Occipital lobe (tissue), 2 donors: Measurements from ENCODE around the gene STAT5B. TPM values are rescaled to one million over a fixed set of nuclear protein-coding genes. Genes with fewer than 3 reads are reported as not detected.
"Not testable (repeated sequence)": the region's sequence is repeated elsewhere in the genome, so short reads cannot be mapped to it uniquely, and the experiment has no call there.

Experiments used
- DNase-seq: peaks from one replicate; lab custom pipeline; 2025; lab: John Stamatoyannopoulos, UW
- total RNA-seq: library from RNA; depleted of rRNA; stranded (reverse); fragments of >200 nt; gene quantifications from one replicate; pipeline ENCODE4 v1.2.3, GENCODE V29; 2014

STAT5B gene
- total RNA-seq, 1 donor from 2014 or later: 20.7 TPM

DNA sequence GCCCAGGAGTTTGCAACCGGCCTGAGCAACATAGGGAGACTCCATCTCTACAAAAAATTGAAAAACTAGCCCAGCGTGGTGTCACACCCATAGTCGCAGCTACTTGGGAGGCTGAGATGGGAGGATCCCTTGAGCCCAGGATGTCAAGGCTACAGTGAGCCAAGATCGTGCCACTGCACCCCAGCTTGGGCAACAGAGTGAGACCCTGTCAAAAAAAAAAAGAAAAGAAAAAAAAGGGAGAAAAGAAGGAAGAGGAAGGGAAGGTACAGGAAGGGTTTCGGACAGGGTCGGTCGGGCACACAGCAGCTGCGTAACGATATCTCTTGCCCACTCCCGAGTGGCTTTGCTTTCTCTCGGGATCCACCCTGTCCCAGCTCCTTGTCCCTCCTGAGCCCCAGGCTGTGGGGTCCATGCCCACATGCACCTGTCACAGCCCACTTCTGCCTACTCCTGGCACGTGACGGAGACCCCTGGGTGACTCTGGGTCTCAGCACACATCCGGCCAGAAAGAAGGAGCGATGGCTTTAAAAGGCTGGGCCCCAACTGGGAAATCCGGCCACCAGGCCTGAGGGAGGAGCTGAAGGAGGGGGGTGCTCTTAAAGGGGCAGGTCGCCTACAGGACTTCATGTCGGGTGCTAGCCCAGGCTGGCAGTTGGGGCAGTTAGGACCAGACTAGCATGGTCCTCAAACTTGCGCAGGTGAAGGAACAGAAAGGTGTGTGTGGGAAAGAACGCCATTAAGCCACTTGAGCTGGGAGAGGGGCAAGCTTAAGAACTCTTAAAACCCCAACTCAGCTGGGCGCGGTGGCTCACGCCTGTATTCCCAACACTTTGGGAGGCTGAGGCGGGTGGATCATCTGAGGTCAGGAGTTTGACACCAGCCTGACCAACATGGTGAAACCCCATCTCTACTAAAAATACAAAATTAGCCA lies 82.0 kb downstream of the STAT5B start, which contains the start of gene GHDC:
TSS of gene GHDC (minus strand) at position 526 of the 931 bp plus-strand sequence. CDS start 913 bp downstream, outside the sequence.
- peak; percentile 80 for DNase-seq

DNA sequence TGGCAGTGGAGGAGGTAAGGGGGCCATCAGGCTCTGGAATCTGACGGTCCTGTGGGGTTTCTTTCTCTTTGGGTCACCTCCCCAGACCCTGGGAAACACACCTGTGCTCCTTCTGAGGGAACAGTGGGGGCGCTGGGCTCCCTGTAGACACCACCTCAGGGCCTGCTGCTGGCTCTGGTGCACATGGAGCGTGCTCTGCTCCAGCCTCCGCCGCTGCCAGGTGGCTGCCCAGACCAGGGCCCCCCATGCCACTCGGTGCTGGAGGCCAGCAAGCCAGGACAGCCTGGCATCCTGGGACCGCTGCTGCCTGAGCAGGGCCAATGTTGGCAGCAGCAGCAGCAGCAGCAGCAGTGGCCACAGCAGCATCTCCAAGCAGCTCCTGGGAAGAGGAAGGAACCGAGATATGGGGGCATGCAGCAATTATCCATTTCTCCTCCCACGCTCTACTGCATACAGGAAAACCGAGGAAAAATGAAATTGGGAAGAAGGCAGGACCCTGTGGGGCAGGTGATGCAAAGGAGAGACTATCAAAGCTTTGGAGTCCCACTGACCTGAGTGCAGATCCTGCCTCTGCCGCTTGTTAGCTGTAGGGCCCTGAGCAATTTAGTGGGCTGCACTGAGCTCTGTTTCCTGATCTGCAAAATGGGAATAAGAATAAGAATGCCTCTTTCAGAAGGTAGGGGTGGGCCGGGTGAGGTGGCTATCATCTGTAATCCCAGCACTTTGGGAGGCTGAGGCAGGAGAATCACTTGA lies 82.8 kb downstream of the STAT5B start:
- no peak for DNase-seq

DNA sequence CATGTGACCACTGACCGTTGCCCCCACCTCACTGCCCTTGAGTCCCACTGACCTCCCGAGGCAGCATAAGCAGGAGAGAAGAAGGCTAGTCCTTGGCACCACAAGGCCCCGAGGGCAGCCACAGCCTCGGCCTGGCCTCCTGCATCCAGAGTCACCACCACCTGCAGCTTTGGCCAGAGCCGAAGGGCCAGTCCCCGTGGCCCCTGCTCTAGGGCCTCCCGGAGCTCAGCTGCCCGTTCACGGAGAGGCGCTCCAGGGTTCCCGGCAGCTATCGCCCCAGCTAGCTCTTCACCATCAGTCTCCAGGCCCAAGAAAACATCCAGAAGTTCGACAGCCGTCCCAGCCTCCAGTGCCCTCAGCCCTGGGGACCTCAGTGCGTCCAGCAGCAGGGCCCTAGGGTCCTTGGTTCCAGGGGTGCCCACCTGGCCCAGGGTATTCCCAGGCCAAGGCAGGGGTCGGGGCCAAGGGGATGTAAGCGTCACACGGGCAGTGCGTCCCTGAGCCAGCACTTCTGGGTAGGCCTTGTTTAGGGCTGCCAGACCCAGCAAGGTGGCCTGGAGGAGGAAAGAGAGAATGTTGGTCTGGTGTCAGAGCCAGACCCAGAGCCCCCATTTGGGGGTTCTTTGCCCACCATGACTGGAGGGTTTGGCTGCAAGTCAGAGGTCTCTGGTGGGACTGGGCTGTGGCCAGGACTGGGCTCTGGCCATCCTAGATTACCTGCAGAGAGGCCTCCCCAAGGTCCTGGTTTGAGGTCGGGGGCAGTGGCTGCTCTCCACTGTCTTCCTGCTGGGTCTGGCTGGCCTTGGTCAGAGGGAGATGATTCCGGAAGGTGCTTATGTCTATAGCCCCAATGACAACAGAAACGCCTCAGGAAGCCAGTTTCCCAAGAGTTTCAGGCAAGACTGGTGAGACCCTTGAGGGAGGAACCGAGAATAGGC lies 83.7 kb downstream of the STAT5B start:
- DNase-seq: no peak

DNA sequence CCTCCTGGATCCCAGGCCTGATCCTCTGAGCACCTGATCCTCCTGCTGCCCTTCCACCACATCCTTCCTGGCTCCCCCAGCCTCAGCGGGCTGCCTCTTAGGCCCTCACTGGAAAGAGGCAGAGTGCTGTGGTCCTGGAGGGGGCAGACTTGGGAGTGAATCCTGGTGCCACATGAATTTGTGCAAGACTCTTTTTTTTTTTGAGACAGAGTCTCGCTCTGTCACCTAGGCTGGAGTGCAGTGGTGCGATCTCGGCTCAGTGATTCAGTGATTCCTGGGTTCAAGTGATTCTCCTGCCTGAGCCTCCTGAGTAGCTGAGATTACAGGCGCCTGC lies 84.9 kb downstream of the STAT5B start:
- no peak for DNase-seq

DNA sequence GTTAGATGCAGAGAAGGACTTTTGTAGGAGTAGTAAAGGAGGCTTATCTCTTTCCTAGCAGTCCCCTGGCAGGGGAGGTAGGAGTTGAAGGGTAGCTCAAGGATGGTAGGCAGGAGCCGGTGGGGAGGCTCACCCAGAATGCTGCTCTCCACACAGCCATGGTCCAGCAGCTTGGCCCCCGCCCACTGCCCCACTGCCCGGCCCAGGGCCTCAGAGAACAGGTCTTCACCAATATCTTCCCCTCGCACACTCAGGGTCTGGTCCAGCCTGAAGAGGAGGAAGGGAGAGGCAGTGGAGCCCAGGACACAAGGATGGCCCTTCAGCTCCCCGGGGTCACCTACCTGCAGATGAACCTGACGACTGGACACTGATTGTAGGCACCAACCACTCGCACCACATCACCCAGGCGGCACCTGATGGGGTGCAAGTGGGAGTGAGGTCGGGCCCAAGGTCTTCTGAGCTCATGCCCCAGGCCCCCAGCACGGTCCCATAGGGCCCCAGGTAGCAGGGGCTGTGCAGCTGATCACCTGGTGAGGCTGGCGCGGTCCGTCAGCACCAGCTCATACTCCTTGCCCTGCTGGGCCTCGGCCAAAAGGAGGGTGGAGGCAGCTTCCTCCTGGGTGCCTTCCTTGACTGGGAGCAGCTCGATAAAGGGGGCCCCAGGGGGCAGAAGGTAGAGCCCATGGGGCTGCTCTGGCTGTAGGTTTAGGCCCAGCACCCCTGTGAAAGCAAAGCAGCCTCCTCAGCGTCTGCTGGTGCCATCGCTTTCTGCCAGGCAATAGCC lies 85.5 kb downstream of the STAT5B start:
- DNase-seq: no peak

DNA sequence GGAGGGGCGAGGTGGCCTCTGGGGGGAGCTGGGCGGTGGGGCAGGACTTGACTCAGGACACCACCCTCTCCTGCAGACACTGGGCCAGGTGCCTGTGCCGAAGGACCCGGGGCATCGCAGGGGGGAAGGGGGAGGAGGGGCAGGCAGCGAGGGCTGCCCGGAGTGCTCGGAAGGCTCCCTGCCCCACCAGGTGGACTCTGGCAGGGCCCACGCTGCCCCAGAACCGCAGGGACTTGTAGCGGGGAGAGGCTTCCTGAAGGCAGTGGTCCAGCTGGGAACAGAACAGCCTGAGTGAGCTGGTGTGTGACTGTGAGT lies 86.6 kb downstream of the STAT5B start:
- DNase-seq: no peak

DNA sequence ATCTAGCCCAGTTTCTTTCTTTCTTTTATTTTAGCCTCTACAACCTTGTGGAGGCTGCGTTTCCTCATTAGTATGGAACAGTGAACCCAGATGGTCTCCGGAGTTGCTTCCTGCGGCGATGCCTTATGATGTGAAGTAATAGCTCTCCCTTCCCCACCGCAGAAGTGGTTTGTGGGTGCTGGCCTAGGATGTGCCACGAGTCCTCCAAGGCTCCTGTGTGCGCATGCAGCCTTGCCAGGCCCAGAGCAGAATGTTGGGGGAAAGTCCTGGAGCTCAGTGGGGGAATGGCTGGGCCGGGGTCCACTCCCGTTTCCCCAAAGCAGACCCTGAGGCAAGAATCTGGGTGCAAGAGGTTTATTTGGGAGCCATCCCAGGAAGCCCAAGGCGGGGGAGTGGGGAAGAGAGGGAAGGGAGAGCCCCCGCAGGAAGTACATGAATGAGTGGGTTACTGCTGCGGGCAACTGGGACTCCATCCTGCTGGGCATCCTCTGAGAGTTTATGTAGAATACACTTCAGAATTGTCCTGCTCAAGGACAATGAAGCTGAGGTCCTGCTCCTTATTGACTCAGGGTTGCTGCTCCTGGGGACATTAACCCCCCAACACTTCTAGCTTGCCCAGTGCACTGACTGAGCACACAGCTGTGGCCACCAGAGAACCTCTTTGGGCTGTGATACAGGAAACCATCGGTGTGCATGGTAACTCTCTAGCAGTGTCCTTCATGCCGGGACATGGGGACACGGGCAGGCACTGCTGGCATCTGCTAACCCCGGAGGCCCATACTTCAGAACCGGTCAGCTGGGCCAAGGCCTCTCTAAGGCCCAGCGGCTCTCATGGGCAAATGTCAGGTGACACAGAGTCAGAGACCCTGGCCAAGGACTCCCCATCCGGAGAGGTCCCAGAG lies 87.2 kb downstream of the STAT5B start:
- DNase-seq: no peak

DNA sequence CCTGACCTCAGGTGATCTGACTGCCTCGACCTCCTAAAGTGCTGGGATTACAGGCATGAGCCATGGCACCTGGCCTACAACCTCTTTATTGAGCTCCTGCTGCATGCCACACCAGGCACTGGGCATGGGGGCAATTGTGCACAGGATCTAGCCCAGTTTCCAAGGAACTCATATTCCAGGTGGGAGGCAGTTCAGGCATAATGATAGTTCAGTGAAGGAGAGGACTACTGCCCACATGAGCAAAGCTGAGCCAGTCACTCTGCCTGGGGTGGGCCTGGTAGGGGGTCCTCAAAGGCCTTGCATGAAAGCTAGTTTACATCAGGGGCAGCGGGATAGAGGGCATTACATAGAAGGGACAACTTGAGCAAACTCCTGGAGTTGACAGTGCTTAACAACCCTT lies 88.4 kb downstream of the STAT5B start:
- DNase-seq: no peak

DNA sequence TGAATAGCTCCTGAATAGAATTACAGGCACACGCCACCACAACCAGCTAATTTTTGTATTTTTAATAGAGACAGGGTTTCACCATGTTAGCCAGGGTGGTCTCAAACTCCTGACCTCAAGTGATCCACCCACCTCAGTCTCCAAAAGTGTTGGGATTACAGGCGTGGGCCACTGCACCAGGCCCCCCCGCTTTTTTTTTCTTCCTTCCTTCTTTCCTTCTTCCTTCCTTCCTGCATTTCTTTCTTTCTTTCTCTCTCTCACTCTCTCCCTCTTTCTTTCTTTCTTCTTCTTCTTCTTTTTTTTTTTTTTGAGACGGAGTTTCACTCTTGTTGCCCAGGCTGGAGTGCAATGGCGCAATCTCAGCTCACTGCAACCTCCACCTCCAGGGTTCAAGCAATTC lies 90.0 kb downstream of the STAT5B start:
- not testable (repeated sequence) for DNase-seq

DNA sequence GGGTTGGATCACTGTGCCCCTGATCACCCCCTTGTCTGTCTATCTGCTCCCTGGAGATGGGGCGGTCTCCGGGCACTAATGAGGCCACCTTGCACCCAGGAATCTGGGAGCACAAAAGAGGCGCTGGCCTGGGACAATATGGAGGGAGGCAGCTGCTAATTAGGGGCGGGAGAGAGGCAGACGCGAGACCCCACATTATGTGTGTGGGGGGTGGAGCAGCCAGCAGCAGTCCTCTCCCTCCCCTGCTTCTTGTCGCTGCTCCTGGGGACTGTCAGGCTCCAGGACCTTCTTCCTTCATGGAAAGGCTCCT lies 90.6 kb downstream of the STAT5B start:
- DNase-seq: no peak

DNA sequence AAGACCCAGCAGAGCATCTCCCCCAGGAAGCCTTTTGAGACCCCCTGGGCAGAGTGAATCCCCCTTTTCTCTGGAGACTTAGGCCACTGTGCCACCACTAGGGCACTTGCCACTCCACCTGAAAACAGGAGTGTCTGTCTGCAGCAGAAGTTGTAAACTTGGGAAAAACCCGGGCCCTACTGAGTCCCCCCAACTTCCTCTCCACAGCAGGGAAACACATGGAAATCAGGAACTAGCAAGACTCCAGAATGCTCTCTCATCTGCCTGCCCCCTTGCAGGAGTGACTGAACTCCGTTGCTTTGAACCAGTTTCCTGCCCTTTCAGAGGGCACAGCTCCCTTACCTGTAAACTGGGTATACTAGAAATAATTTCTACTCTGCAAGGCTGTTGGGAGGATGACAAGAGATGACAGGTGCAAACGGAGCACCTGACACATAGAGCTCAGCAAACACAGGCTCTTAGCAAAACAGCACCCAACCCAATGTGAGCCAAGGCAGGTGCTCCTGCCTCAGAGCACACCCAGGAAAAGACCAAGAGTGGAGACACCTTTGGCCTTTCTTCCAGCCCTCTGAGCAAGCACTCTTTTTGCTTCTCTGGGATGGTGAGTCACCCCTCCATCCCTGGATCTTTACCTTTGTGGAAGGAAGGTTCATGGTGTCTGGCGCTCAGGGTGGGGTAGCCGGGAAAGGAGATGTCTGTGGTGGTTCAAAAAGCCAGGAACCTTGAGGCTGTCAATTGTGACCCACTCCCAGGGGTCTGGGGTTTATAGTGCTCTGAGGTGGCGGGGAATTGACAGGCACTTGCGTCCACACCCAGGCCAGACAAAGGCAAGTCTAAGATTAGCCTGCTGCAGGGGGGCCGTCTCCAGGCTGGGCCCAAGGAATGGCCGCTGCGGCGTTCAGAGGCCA lies 91.2 kb downstream of the STAT5B start, which contains the start of gene HCRT:
TSS of gene HCRT (minus strand) at position 740 of the 908 bp plus-strand sequence. CDS start at position 653, 87 bp downstream.
- DNase-seq: no peak

DNA sequence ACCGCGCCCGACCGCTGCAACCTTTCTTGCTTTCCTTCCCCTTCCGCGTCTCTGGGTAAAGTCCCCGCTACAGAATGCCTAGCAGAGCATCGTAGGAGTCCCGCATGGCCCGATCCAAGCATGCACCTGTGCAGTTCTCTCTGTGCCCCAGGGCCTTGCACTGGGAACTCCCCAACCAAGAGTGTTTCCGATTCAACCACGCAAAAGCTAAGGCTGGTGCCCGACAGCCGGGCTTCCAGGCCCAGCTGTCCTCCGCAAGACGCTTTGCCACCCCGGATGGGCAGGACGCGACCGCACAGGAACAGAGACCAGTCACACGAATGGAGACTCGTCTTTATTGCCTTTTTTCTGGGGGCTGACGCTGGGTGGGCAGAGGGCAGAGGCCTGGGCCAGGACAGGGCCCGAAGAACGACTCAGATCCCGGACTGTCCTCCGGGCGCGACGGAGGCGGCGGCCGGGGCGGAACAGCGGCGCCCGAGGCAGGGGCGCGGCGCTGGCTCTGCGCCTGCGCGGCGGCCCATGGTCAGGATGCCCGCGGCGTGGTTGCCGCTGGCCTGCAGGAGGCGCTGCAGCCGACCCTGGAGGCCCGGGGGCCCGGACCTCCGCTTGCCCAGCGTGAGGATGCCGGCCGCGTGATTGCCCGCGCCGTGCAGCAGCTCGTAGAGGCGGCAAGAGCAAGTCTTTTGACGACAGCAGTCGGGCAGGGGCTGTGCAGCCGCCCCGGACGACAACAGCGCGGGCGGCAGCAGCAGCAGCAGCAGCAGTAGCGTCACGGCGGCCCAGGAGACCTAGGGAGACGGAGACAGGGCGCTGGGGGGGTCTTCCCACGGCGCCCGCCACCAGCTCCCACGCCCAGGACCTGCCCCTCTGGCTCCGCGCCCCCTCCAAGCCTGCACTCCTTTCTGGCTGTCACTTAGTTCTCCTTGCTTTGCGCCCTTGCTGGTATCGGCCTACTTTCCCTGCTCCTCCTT lies 92.2 kb downstream of the STAT5B start:
- peak; percentile 68 for DNase-seq

DNA sequence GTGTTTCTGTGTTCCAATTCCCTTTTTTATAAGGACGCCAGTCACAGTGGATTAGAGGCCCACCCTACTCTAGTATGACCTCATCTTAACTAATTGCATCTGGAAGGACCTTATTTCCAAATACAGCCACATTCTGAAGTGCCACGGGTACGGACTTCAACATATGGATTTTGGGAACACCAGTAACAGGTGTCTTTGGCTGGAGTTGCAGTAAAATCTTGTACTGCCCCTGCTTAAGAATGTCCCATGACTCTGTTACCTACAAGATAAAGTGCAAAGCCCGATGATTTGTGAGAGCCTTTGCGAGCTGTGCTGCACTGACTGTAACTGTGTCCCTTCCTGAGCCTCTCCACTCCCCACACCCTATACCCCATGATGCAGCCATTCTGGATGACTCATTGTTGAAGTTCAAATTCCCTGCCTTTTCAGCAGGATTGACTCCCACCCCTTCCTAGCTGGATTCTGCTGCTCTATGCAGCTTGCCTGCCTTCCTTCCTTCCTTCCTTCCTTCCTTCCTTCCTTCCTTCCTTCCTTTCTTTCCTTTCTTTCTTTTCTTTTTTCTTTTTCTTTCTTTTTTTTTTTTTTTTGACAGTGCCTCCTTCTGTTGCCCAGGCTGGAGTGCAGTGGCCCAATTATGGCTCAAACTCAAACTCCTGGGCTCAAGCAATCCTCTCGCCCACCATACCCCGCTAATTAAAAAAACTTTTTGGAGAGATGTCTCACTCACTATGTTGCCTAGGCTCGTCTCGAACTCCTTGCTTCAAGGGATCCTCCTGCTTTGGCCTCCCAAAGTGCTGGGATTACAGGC lies 93.1 kb downstream of the STAT5B start:
- DNase-seq: no peak

DNA sequence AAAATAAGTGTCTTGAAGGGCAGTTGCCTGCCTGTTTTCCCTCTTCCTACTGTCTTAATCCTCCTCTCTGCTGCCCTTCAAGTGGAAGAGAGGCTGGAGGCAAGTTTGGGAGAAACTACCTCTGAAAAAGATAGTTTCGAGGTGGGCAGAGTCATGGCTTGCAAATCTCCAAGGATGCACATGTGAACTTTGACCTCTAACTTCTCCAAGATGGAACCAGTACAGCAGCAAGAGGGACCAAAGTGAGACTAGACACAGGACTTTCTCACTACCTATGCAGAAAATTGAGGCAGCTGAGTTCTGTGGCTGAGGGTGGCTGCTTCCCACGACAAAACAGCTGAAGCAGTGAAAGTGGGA lies 94.4 kb downstream of the STAT5B start:
- no peak for DNase-seq

DNA sequence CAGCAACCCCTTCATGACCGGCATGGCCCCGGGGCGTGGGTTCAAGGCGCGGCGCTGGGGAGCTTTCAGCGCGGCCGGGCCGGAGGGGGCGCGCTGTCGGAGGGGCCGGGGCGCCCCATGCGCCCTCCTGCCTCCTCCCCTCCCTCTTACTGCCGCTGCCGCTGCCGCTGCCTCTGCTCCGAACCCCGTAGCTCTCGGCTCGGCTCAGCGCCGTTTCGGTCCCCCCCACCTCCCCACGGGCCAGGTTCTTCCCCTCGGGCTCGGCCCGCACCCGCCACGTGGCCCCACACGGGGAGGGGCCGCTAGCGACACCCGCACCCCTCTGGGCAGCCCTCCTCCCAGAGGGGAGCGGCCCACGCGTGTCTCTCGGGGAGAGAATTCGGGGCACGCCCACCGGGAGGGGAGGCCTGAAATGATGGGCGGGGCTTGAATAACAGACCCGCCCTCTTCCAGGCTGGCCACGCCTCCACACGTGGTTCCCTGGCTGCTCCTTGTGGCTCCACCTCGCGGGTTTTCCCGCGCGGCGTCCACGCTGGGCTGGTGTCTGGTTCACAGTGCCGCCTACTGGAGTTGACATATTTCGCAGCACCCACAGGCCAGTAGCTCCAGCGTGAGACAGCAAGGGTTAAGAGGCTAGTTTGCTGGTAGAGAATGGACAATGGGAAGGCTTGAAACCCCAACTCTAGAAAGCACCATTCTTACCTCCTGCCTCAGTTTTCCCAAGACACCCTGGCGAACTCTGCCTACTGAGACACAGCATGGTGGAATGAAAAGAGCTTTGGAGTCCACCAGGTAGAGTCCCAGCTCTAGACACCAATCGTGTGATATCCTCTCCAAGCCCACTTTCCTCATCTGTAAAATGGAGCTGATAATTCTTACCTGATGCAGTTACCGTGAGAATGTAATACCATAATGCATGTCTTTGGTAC lies 95.0 kb downstream of the STAT5B start, which contains the start of gene KCNH4:
TSS of gene KCNH4 (minus strand) at position 221 of the 929 bp plus-strand sequence. CDS start at position 24, 197 bp downstream.
- DNase-seq: peak; percentile 84
